Trophoblast cell (in vitro differentiated cells and primary cell): ENCODE results near the gene ZNF536.

ENCODE experiments used
- DNase-seq, 2 donors: peaks; one replicate each; pipeline ENCODE4 v3.0.0-alpha.2; 2016
- H2AFZ ChIP-seq: 2 replicates; pipeline ENCODE4 v1.6.1; 2013; ENCODE audit warnings: low read length, moderate library complexity, mild to moderate bottlenecking; ENCODE audit not compliant: insufficient read depth, poor library complexity
- H2AK5ac ChIP-seq: 2 replicates; pipeline ENCODE4 v1.6.1; 2013; ENCODE audit warnings: mild to moderate bottlenecking, low read length
- H2BK120ac ChIP-seq: 2 replicates; pipeline ENCODE4 v1.6.1; 2013; ENCODE audit warnings: low read length, mild to moderate bottlenecking, moderate library complexity; ENCODE audit not compliant: insufficient read depth, poor library complexity
- H2BK12ac ChIP-seq: 2 replicates; pipeline ENCODE4 v1.6.1; 2013; ENCODE audit warnings: mild to moderate bottlenecking, low read length, moderate library complexity
- H2BK5ac ChIP-seq: 2 replicates; pipeline ENCODE4 v1.6.1; 2013; ENCODE audit warnings: low read length, low read depth, moderate library complexity, mild to moderate bottlenecking; ENCODE audit not compliant: poor library complexity
- H3K14ac ChIP-seq: 2 replicates; pipeline ENCODE4 v1.6.1; 2013; ENCODE audit warnings: mild to moderate bottlenecking, low read length
- H3K18ac ChIP-seq: 2 replicates; pipeline ENCODE4 v1.6.1; 2013; ENCODE audit warnings: mild to moderate bottlenecking, low read length
- H3K23ac ChIP-seq: 2 replicates; pipeline ENCODE4 v1.6.1; 2013; ENCODE audit warnings: low read length
- H3K27ac ChIP-seq: 2 replicates; pipeline ENCODE4 v1.5.1; 2013; ENCODE audit warnings: low read depth, mild to moderate bottlenecking, inconsistent platforms, low read length, moderate library complexity
- H3K27me3 ChIP-seq: 2 replicates; pipeline ENCODE4 v1.6.1; 2013; ENCODE audit warnings: inconsistent platforms, mild to moderate bottlenecking, low read length, moderate library complexity; ENCODE audit not compliant: insufficient read depth
- H3K36me3 ChIP-seq, 2 experiments: 1 replicate in 1 of 2; 2 replicates in 1 of 2; pipeline ENCODE4 v1.6.1; 2013; ENCODE audit warnings: low read length in 2 of 2, mild to moderate bottlenecking in 2 of 2, moderate library complexity in 1 of 2; ENCODE audit not compliant: insufficient read depth in 2 of 2, control insufficient read depth in 1 of 2
- H3K4ac ChIP-seq: 2 replicates; pipeline ENCODE4 v1.6.1; 2013; ENCODE audit warnings: low read depth, mild to moderate bottlenecking, low read length, moderate library complexity
- H3K4me1 ChIP-seq, 2 experiments: 1 replicate in 1 of 2; 2 replicates in 1 of 2; pipeline ENCODE4 v1.6.1; 2013; ENCODE audit warnings: low read length in 2 of 2, mild to moderate bottlenecking in 2 of 2, moderate library complexity in 1 of 2; ENCODE audit not compliant: insufficient read depth in 2 of 2, control insufficient read depth in 1 of 2
- H3K4me2 ChIP-seq: 2 replicates; pipeline ENCODE4 v1.6.1; 2013; ENCODE audit warnings: inconsistent platforms, mild to moderate bottlenecking, low read length, moderate library complexity
- H3K4me3 ChIP-seq: 2 replicates; pipeline ENCODE4 v1.5.1; 2013; ENCODE audit warnings: mild to moderate bottlenecking, low read depth, low read length, inconsistent platforms
- H3K79me1 ChIP-seq: one replicate; pipeline ENCODE4 v1.6.1; 2013; ENCODE audit warnings: low read length
- H3K79me2 ChIP-seq: 2 replicates; pipeline ENCODE4 v1.6.1; 2013; ENCODE audit warnings: low read length, mild to moderate bottlenecking; ENCODE audit not compliant: control insufficient read depth, insufficient read depth, poor library complexity
- H3K9ac ChIP-seq: 2 replicates; pipeline ENCODE4 v1.6.1; 2013; ENCODE audit warnings: mild to moderate bottlenecking, low read length
- H3K9me3 ChIP-seq: 2 replicates; pipeline ENCODE4 v1.6.1; 2013; ENCODE audit warnings: low read depth, mild to moderate bottlenecking, control low read depth, inconsistent platforms, low read length; ENCODE audit not compliant: insufficient read depth
- H4K12ac ChIP-seq: 2 replicates; pipeline ENCODE4 v1.6.1; 2013; ENCODE audit warnings: low read depth, mild to moderate bottlenecking, low read length, moderate library complexity
- H4K8ac ChIP-seq: 2 replicates; pipeline ENCODE4 v1.6.1; 2013; ENCODE audit warnings: low read depth, mild to moderate bottlenecking, low read length, moderate library complexity
- H4K91ac ChIP-seq: one replicate; pipeline ENCODE4 v1.6.1; 2013; ENCODE audit warnings: low read depth, mild to moderate bottlenecking, low read length, moderate library complexity
- WGBS: extraction: QIAGEN DNeasy Blood & Tissue Kit; methylation state at CpG from one replicate; pipeline ENCODE4 v1.1.7; 2013; ENCODE audit warnings: missing lambda C conversion rate; ENCODE audit not compliant: insufficient read length, insufficient coverage; ENCODE audit errors: extremely low coverage; 5-methylcytosine and 5-hydroxymethylcytosine counted together

ZNF536 gene

GRCh38 chr19:30402436-30403202 is 30.4 kb downstream of the ZNF536 start:
- Histone ChIP-seq H2AK5ac (no peak overlapping the region), H3K4me3 (no peak overlapping the region), H3K4me2 (no peak overlapping the region), H4K8ac (no peak overlapping the region), H2BK5ac (no peak overlapping the region), H4K12ac (no peak overlapping the region), H3K18ac (no peak overlapping the region), H4K91ac (no peak overlapping the region), H3K79me2 (no peaks in the 10 kb centered on the region), H3K4ac (no peak overlapping the region), H3K9ac (no peak overlapping the region), H3K27me3 (no peaks in the 10 kb centered on the region), H3K36me3 (no peaks in the 10 kb centered on the region), H3K79me1 (no peaks in the 10 kb centered on the region), H3K14ac (no peak overlapping the region), H3K9me3 (peaks cover 3% of the 10 kb centered on the region), H3K4me1 (no peaks in the 10 kb centered on the region), H2AFZ (no peak overlapping the region), H2BK12ac (no peak overlapping the region), H2BK120ac (no peak overlapping the region), H3K27ac (no peak overlapping the region), H3K23ac (no peak overlapping the region)
- WGBS = no CpG with 5 or more reads among the region's 15 CpGs
- DNase-seq = no peak

DNA sequence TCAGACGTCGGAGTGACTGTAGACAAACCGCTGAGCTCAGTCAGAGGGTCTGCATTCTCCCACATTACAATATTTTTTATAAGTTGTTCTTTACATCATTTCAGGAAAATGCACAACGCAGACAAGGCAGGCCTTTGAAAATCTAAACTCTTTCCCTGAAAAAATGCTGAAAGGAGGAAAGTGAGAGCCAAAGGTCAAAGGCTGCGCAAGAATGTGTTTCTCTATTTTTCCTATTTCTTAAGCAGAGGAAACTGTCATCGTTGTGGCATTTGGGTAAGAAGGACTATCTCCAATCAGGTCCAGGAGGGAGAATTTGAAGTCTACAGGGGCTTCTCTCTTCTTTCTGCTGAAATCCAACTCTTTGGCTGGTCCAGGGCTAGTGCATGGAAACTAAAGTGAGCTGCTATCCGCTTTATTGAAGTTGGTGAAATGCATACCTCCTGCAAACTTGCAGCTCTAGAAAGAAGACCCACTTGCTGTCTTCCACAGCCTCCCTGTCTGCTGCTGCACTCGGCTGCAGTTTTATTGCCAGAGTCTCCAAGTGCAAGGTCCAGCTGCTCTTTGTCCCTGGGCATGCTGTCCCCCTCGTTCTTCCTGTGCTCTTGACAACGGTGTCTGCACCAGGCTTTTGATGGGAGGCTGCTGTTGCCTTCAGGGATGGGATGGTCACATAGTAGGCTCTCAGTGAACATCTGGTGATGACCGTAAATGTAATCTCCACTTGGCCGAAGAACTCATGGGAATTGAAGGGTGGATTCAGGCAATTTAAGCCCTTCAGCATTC is 31.2 kb downstream of the ZNF536 start:
- Histone ChIP-seq H2BK120ac (no peak overlapping the region), H3K4me3 (no peak overlapping the region), H4K8ac (no peak overlapping the region), H4K91ac (no peak overlapping the region), H3K79me1 (no peaks in the 10 kb centered on the region), H3K9me3 (peaks cover 3% of the 10 kb centered on the region), H3K4me1 (no peaks in the 10 kb centered on the region), H3K27me3 (no peaks in the 10 kb centered on the region), H4K12ac (no peak overlapping the region), H3K23ac (no peak overlapping the region), H2BK12ac (no peak overlapping the region), H3K14ac (no peak overlapping the region), H3K4ac (no peak overlapping the region), H3K79me2 (no peaks in the 10 kb centered on the region), H2BK5ac (no peak overlapping the region), H2AK5ac (no peak overlapping the region), H3K27ac (no peak overlapping the region), H3K36me3 (no peaks in the 10 kb centered on the region), H2AFZ (no peak overlapping the region), H3K4me2 (no peak overlapping the region), H3K18ac (no peak overlapping the region), H3K9ac (no peak overlapping the region)
- DNase-seq = no peak
- WGBS = no CpG with 5 or more reads among the region's 12 CpGs

GRCh38 chr19:30406220-30407067 is 34.3 kb downstream of the ZNF536 start:
- Histone ChIP-seq H2BK5ac (no peak overlapping the region), H3K9ac (no peak overlapping the region), H4K12ac (no peak overlapping the region), H2BK12ac (no peak overlapping the region), H2BK120ac (no peak overlapping the region), H3K9me3 (peaks cover 3% of the 10 kb centered on the region), H3K4me3 (no peak overlapping the region), H3K23ac (no peak overlapping the region), H4K8ac (no peak overlapping the region), H3K79me1 (no peaks in the 10 kb centered on the region), H4K91ac (no peak overlapping the region), H3K4ac (no peak overlapping the region), H3K79me2 (no peaks in the 10 kb centered on the region), H2AFZ (no peak overlapping the region), H3K14ac (no peak overlapping the region), H3K27ac (no peak overlapping the region), H2AK5ac (no peak overlapping the region), H3K18ac (no peak overlapping the region), H3K27me3 (no peaks in the 10 kb centered on the region), H3K36me3 (no peaks in the 10 kb centered on the region), H3K4me1 (no peaks in the 10 kb centered on the region), H3K4me2 (no peak overlapping the region)
- no CpG with 5 or more reads among the region's 13 CpGs for WGBS
- peak in 1 of 2 donors; percentile 11 for DNase-seq

DNA sequence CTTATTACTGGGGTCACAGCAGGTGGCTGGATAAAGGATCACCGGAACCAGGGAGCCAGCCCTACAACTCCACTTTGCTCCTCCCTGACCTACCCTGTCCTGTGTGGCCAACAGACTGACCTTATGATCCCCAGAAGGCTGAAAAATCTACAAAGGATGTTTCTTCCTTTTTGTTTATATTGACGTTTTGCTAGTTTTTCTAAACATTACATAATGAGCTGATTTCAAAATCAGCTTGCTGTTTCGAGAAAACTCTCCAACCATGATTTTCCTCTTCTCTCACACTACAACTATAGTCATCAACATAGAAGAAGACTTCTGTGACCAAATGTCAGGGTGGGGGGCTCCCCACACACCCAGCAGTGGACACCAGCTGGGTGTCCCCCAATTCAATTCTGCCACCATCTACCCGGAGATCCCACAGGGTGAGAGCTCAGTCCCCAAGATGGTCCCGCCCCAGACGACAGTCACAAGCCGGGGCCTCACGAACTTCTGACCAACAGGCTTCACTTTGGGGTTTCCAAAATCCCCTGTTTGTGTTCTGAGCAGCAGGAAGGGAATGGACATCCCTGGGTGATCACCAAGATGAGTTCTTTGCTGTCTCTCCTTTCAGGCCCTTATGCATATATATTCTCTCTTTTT is 35.0 kb downstream of the ZNF536 start:
- H2BK120ac ChIP-seq = no peak overlapping the region
- H3K27ac ChIP-seq = no peak overlapping the region
- H3K23ac ChIP-seq = no peak overlapping the region
- H3K4me2 ChIP-seq = no peak overlapping the region
- H3K9me3 ChIP-seq = peaks cover 3% of the 10 kb centered on the region
- no peak overlapping the region for H4K91ac ChIP-seq
- H4K8ac ChIP-seq = no peak overlapping the region
- no peaks in the 10 kb centered on the region for H3K27me3 ChIP-seq
- no peaks in the 10 kb centered on the region for H3K36me3 ChIP-seq
- H3K4me1 ChIP-seq = no peaks in the 10 kb centered on the region
- H2AK5ac ChIP-seq = no peak overlapping the region
- H3K79me2 ChIP-seq = no peaks in the 10 kb centered on the region
- H3K4ac ChIP-seq = no peak overlapping the region
- H3K79me1 ChIP-seq = no peaks in the 10 kb centered on the region
- WGBS = no CpG with 5 or more reads among the region's 8 CpGs
- H4K12ac ChIP-seq = no peak overlapping the region
- no peak overlapping the region for H3K18ac ChIP-seq
- DNase-seq = no peak
- no peak overlapping the region for H3K4me3 ChIP-seq
- no peak overlapping the region for H2AFZ ChIP-seq
- H2BK5ac ChIP-seq = no peak overlapping the region
- no peak overlapping the region for H3K9ac ChIP-seq
- H3K14ac ChIP-seq = no peak overlapping the region
- no peak overlapping the region for H2BK12ac ChIP-seq
